Panc1 (cell line): Measurements from ENCODE around the gene NCDN. TPM values are rescaled to one million over a fixed set of nuclear protein-coding genes. Genes with fewer than 3 reads are reported as not detected.

Source experiments
- ATAC-seq: fragments of 200-7000 bp; cut with Tn5 transposase; 2 replicates; pipeline ENCODE4 v1.9.1; 2020; ENCODE audit warnings: mild to moderate bottlenecking, moderate library complexity
- BruUV-seq: library from RNA; stranded (reverse); fragments of 400-500 nt; replicated peaks from 2 replicates; lab custom pipeline; 2021; lab: Mats Ljungman, UMichigan
- CTCF ChIA-PET: fragments of 300-600 bp; sonication (Branson Sonifier 250); formaldehyde crosslinking; loops from one replicate; lab custom pipeline; 2022; ENCODE audit warnings: antibody characterized with exemption; lab: Charles Lee
- POLR2A ChIA-PET: fragments of 300-600 bp; sonication (Branson Sonifier 250); formaldehyde crosslinking; loops from one replicate; lab custom pipeline; 2022; ENCODE audit warnings: antibody characterized with exemption; lab: Charles Lee
- DNase-seq: peaks from one replicate; pipeline ENCODE4 v3.0.0-alpha.2; 2010; ENCODE audit warnings: low read depth, low spot score
- H3K27ac ChIP-seq: 2 replicates; pipeline ENCODE4 v1.5.1; 2011; ENCODE audit warnings: mild to moderate bottlenecking, low read length, inconsistent platforms
- H3K27me3 ChIP-seq: fragments of 200-500 bp; sonication (Bioruptor generic); 2 replicates; pipeline ENCODE4 v1.6.0; 2014; ENCODE audit warnings: low read length, inconsistent platforms; ENCODE audit not compliant: control insufficient read depth, insufficient read depth
- H3K36me3 ChIP-seq: fragments of 200-500 bp; sonication (Bioruptor generic); 2 replicates; pipeline ENCODE4 v1.5.1; 2014; ENCODE audit warnings: inconsistent platforms, mild to moderate bottlenecking, low read length, moderate library complexity; ENCODE audit not compliant: control insufficient read depth, insufficient read depth
- H3K4me1 ChIP-seq: 2 replicates; pipeline ENCODE4 v1.5.1; 2011; ENCODE audit warnings: inconsistent platforms, mild to moderate bottlenecking, low read length, moderate library complexity; ENCODE audit not compliant: control insufficient read depth, insufficient read depth
- H3K4me3 ChIP-seq, 2 experiments: 2 replicates each; pipeline ENCODE4 v1.5.1; 2011 to 2012; ENCODE audit warnings: low read depth in 2 of 2, low read length in 2 of 2, mild to moderate bottlenecking in 2 of 2, inconsistent platforms in 1 of 2, moderate library complexity in 1 of 2
- H3K9me3 ChIP-seq: fragments of 200-500 bp; sonication (Bioruptor generic); 2 replicates; pipeline ENCODE4 v1.5.1; 2014; ENCODE audit warnings: low read depth, mild to moderate bottlenecking, inconsistent platforms, low read length, moderate library complexity; ENCODE audit not compliant: control insufficient read depth, insufficient read depth
- CTCF ChIP-seq: fragments of 450-650 bp; IDR thresholded peaks from 2 replicates; pipeline ENCODE4 v1.5.1; 2017; ENCODE audit warnings: mild to moderate bottlenecking
- REST ChIP-seq, 2 experiments: IDR thresholded peaks; 2 replicates each; pipeline ENCODE4 v1.6.1; 2011 to 2012; ENCODE audit warnings: low read depth in 2 of 2, control low read depth in 1 of 2, low read length in 1 of 2, mild to moderate bottlenecking in 1 of 2, moderate library complexity in 1 of 2; ENCODE audit not compliant: insufficient read depth in 1 of 2
- SIN3A ChIP-seq: IDR thresholded peaks from 2 replicates; pipeline ENCODE4 v1.6.1; 2012; ENCODE audit warnings: low read depth, mild to moderate bottlenecking, low read length, moderate library complexity, borderline replicate concordance; ENCODE audit not compliant: insufficient read depth
- TCF7L2 ChIP-seq: IDR thresholded peaks from 2 replicates; pipeline ENCODE4 v1.6.1; 2011; ENCODE audit warnings: mild to moderate bottlenecking, low read depth, low read length, inconsistent platforms
- in situ Hi-C: cut with HindIII; loops from 2 replicates; pipeline ENCODE4 v1.10.0; 2016; ENCODE audit warnings: low sequenced_read_pairs, low pct_unique_long_range_greater_than_20kb
- intact Hi-C: fragments of 100-400 bp; cut with micrococcal nuclease; formaldehyde crosslinking; loops from one replicate; pipeline ENCODE4 v1.10.0; 2022; ENCODE audit not compliant: unreplicated experiment
- total RNA-seq: library from RNA; stranded (reverse); gene quantifications from one replicate; pipeline ENCODE4 v1.2.1, GENCODE V29; 2021; ENCODE audit not compliant: unreplicated experiment

NCDN gene
- total RNA-seq, 1 experiment from 2014 or later: 64.1 TPM

- in situ Hi-C loops (no loop called here), intact Hi-C loops (no loop called here)
- no TSS peak for BruUV-seq
- Histone ChIP-seq H3K4me3 (no peak overlapping the region), H3K36me3 (no peaks in the 10 kb centered on the region), H3K27me3 (no peaks in the 10 kb centered on the region), H3K9me3 (peaks cover 11% of the 10 kb centered on the region; the same call in 1 of the 2 replicates), H3K4me1 (no peaks in the 10 kb centered on the region), H3K27ac (no peak overlapping the region)
- no peak for DNase-seq
- no peak for ATAC-seq
- ChIA-PET CTCF (no interaction called here), POLR2A (no interaction called here)
- no peak for TF ChIP-seq REST (IDR thresholded peaks at IDR 0.05; ENCODE audit: insufficient read depth in 1 of 2, low read depth in 2 of 2, low read length in 1 of 2)
Observed at GRCh38 chr1:35530946-35531345, 26.7 kb upstream of the NCDN start.

GRCh38 chr1:35531368-35531767 is 26.2 kb upstream of the NCDN start:
- DNase-seq (no peak), ATAC-seq (no peak)
- Histone ChIP-seq H3K27me3 (no peaks in the 10 kb centered on the region), H3K4me3 (no peak overlapping the region), H3K27ac (no peak overlapping the region), H3K4me1 (no peaks in the 10 kb centered on the region), H3K9me3 (peaks cover 11% of the 10 kb centered on the region; the same call in 1 of the 2 replicates), H3K36me3 (no peaks in the 10 kb centered on the region)
- no TSS peak for BruUV-seq
- in situ Hi-C loops (no loop called here), intact Hi-C loops (no loop called here)
- no peak for TF ChIP-seq SIN3A
- TF ChIP-seq TCF7L2: no peak
- TF ChIP-seq CTCF: no peak
- TF ChIP-seq REST (IDR thresholded peaks at IDR 0.05; ENCODE audit: insufficient read depth in 1 of 2, low read depth in 2 of 2, low read length in 1 of 2): no peak
- POLR2A ChIA-PET: no interaction called here
- CTCF ChIA-PET: no interaction called here
